Hepatocyte (in vitro differentiated cells): ENCODE data around the gene CROCC.

Experiments used
- CTCF ChIP-seq: fragments of 200-600 bp; sonication (generic); IDR thresholded peaks from 2 replicates; pipeline ENCODE4 v1.5.1; 2016; ENCODE audit warnings: antibody characterized with exemption, mild to moderate bottlenecking; ENCODE audit not compliant: poor library complexity
- EZH2 ChIP-seq: fragments of 200-600 bp; sonication (generic); IDR thresholded peaks from 2 replicates; pipeline ENCODE4 v1.6.1; 2016; ENCODE audit warnings: antibody characterized with exemption, mild to moderate bottlenecking, borderline replicate concordance

GRCh38 chr1:16907870-16908758 lies 13.6 kb upstream of the CROCC start:
- TF ChIP-seq CTCF: no peak
- TF ChIP-seq EZH2: no peak
